HL-60 (cell line): Measurements from ENCODE around the gene NR0B2.

Source experiments
- DNase-seq, 2 experiments: peaks; one replicate each; pipeline ENCODE4 v3.0.0-alpha.2; 2010 to 2020; ENCODE audit warnings: low read depth in 1 of 2, low spot score in 1 of 2
- H3K27ac ChIP-seq: fragments of 250-450 bp; sonication (Bioruptor Pico); replicated peaks from 2 replicates; pipeline ENCODE4 v1.5.1; 2020; ENCODE audit warnings: mild to moderate bottlenecking, moderate library complexity
- H3K27me3 ChIP-seq: fragments of 250-450 bp; sonication (Bioruptor Pico); 2 replicates; pipeline ENCODE4 v1.5.1; 2021; ENCODE audit warnings: mild to moderate bottlenecking, moderate library complexity; ENCODE audit not compliant: insufficient read depth, poor library complexity, severe bottlenecking
- H3K4me3 ChIP-seq: replicated peaks from 2 replicates; pipeline ENCODE4 v1.5.1; 2011; ENCODE audit warnings: mild to moderate bottlenecking, control low read depth, low read length; ENCODE audit not compliant: insufficient read depth
- GABPA ChIP-seq: IDR thresholded peaks from 2 replicates; pipeline ENCODE4 v1.6.1; 2012; ENCODE audit warnings: low read depth
- POLR2AphosphoS5 ChIP-seq: IDR thresholded peaks from 2 replicates; pipeline ENCODE4 v1.6.1; 2012; ENCODE audit warnings: low read depth
- SPI1 ChIP-seq: IDR thresholded peaks from 2 replicates; pipeline ENCODE4 v1.6.1; 2012; ENCODE audit warnings: low read depth, mild to moderate bottlenecking, borderline replicate concordance
- TF ChIP-seq, protein P1 (sequence below): IDR thresholded peaks from 2 replicates; pipeline ENCODE4 v1.6.1; 2012; ENCODE audit warnings: low read depth; ENCODE audit not compliant: insufficient replicate concordance
- TF ChIP-seq, protein P2 (sequence below): IDR thresholded peaks from one replicate; pipeline ENCODE4 v1.5.1; 2011; ENCODE audit warnings: low read length, control low read depth, inconsistent platforms; ENCODE audit not compliant: insufficient read depth

NR0B2 gene

DNA sequence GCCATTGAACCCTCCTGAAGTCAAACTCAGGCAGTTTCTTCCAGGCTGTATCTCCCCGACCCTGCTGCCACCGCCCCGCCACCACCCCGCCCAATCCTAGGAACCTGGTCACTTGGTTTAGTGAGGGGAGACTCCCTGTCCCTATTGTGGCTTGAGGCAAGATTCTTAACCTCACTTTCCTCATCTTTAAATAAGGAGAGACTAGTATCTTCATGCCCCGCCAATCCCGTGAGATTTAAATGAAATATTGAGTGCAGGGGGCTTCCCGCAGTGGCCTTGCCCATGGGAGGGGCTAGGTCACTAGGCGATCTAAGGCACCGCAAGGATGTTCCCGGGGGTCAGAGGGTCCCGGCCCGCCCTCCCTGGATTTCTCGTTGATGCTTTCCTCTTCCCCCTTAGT, 45.5 kb upstream of the NR0B2 start:
- DNase-seq = no peak

DNA sequence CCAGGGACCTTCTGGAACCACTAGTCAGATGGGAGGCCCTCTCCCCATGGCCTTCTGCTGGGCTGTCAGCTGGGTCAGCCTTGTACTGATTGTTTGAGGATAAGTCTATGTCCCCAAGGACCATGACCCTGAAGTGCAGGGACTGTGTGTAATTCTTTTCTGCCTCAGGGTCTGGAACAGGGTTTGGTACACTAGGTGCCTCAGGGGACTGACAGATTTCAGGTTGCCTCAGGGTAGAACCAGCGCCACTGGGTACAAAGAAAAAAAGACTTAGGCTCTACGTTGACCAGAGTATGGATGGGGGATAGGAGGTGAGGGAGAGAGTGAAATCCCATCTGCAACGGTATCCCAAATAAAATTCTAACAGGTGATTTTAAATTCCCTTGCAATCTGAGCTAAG, 43.5 kb upstream of the NR0B2 start:
- Histone ChIP-seq H3K4me3 (no peak overlapping the region), H3K27ac (no peak overlapping the region), H3K27me3 (peaks cover 23% of the 10 kb centered on the region)
- DNase-seq = no peak
- TF ChIP-seq POLR2AphosphoS5 (no peak), GABPA (no peak), SPI1 (no peak)
- TF ChIP-seq, protein P1, sequence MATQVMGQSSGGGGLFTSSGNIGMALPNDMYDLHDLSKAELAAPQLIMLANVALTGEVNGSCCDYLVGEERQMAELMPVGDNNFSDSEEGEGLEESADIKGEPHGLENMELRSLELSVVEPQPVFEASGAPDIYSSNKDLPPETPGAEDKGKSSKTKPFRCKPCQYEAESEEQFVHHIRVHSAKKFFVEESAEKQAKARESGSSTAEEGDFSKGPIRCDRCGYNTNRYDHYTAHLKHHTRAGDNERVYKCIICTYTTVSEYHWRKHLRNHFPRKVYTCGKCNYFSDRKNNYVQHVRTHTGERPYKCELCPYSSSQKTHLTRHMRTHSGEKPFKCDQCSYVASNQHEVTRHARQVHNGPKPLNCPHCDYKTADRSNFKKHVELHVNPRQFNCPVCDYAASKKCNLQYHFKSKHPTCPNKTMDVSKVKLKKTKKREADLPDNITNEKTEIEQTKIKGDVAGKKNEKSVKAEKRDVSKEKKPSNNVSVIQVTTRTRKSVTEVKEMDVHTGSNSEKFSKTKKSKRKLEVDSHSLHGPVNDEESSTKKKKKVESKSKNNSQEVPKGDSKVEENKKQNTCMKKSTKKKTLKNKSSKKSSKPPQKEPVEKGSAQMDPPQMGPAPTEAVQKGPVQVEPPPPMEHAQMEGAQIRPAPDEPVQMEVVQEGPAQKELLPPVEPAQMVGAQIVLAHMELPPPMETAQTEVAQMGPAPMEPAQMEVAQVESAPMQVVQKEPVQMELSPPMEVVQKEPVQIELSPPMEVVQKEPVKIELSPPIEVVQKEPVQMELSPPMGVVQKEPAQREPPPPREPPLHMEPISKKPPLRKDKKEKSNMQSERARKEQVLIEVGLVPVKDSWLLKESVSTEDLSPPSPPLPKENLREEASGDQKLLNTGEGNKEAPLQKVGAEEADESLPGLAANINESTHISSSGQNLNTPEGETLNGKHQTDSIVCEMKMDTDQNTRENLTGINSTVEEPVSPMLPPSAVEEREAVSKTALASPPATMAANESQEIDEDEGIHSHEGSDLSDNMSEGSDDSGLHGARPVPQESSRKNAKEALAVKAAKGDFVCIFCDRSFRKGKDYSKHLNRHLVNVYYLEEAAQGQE = no peak
- TF ChIP-seq, protein P2, sequence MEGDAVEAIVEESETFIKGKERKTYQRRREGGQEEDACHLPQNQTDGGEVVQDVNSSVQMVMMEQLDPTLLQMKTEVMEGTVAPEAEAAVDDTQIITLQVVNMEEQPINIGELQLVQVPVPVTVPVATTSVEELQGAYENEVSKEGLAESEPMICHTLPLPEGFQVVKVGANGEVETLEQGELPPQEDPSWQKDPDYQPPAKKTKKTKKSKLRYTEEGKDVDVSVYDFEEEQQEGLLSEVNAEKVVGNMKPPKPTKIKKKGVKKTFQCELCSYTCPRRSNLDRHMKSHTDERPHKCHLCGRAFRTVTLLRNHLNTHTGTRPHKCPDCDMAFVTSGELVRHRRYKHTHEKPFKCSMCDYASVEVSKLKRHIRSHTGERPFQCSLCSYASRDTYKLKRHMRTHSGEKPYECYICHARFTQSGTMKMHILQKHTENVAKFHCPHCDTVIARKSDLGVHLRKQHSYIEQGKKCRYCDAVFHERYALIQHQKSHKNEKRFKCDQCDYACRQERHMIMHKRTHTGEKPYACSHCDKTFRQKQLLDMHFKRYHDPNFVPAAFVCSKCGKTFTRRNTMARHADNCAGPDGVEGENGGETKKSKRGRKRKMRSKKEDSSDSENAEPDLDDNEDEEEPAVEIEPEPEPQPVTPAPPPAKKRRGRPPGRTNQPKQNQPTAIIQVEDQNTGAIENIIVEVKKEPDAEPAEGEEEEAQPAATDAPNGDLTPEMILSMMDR = no peak

More for the DNA sequence above, 45.5 kb upstream of the NR0B2 start:
- peak overlapping the region; percentile 58 for H3K4me3 ChIP-seq
- TF ChIP-seq POLR2AphosphoS5 (no peak), SPI1 (no peak), GABPA (no peak)
- TF ChIP-seq, protein P1 = no peak
- TF ChIP-seq, protein P2 = no peak
- no peak overlapping the region for H3K27ac ChIP-seq
- peaks cover 24% of the 10 kb centered on the region for H3K27me3 ChIP-seq

DNA sequence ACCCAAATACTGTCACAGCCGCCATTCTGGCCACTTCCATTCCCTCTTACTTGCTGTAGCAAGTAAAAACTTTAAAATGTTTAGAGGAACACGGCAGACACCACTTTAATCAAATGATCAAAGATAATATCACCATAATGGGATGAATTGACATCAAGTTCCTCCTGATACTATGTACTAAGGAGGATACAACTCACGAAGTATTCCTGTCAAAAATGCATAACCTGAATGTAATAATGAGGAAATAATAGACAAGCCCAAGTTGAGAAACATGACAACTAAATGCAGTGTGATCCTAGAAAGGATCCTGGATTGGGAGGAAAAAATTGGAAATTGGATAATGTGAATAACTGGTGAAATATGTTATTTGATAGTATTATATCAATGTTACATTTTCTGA, 42.5 kb upstream of the NR0B2 start:
- TF ChIP-seq, protein P2 = no peak
- TF ChIP-seq, protein P1 = no peak
- TF ChIP-seq POLR2AphosphoS5 (no peak), SPI1 (no peak), GABPA (no peak)
- DNase-seq = no peak

More for the DNA sequence above, 42.5 kb upstream of the NR0B2 start:
- no peak overlapping the region for H3K4me3 ChIP-seq
- H3K27ac ChIP-seq = no peak overlapping the region
- H3K27me3 ChIP-seq = peaks cover 20% of the 10 kb centered on the region
